Left lung (tissue), 10 donors: Measurements from ENCODE around the gene GABRA4. TPM values are rescaled to one million over a fixed set of nuclear protein-coding genes. Genes with fewer than 3 reads are reported as not detected.
A peak's percentile ranks its signal among the peaks of the same experiment; 100 is the strongest.

Experiments
- ATAC-seq: fragments of 200-7000 bp; cut with Tn5 transposase; one replicate; pipeline ENCODE4 v1.9.1; 2020; ENCODE audit warnings: moderate library complexity
- DNase-seq, 4 donors: peaks; one replicate each; pipeline ENCODE4 v3.0.0-alpha.2; 2013 to 2020
- H3K27ac ChIP-seq, 2 donors: fragments of 200-600 bp; sonication (generic) in 1 of 2; one replicate each; pipeline versions ENCODE4 v1.5.0 to v1.8.0; 2020 to 2021
- H3K27me3 ChIP-seq, 2 donors: fragments of 200-600 bp; sonication (generic) in 1 of 2; one replicate each; pipeline versions ENCODE4 v1.5.0 to v1.8.0; 2020 to 2021
- H3K36me3 ChIP-seq, 2 donors: fragments of 200-600 bp; sonication (generic) in 1 of 2; one replicate each; pipeline versions ENCODE4 v1.5.0 to v1.8.0; 2020 to 2021
- H3K4me1 ChIP-seq, 2 donors: fragments of 200-600 bp; one replicate each; pipeline ENCODE4 v1.8.0; 2021
- H3K4me3 ChIP-seq, 2 donors: fragments of 200-600 bp; sonication (generic) in 1 of 2; one replicate each; pipeline versions ENCODE4 v1.5.0 to v1.8.0; 2020 to 2021; ENCODE audit warnings: mild to moderate bottlenecking in 1 of 2
- H3K9me3 ChIP-seq, 2 donors: fragments of 200-600 bp; sonication (generic) in 1 of 2; one replicate each; pipeline versions ENCODE4 v1.5.0 to v1.8.0; 2020 to 2021
- CTCF ChIP-seq, 2 donors: fragments of 200-600 bp; sonication (generic) in 1 of 2; IDR thresholded peaks; one replicate each; pipeline versions ENCODE4 v1.5.0 to v1.8.0; 2021; ENCODE audit warnings: antibody characterized with exemption in 2 of 2
- intact Hi-C, 2 donors: fragments of 100-400 bp; cut with DNase I; formaldehyde crosslinking; loops; one replicate each; pipeline versions ENCODE4 v1.11.2 to v1.14.2; 2022
- polyA plus RNA-seq, 6 donors: library from polyadenylated mRNA; unstranded; fragments of 120-200 nt; gene quantifications; one replicate each; pipeline ENCODE4 v1.2.1, GENCODE V29; 2013; ENCODE audit not compliant: insufficient read length in 6 of 6
- total RNA-seq, 2 donors: library from RNA; stranded (reverse); fragmentation: NEBNext Ultra II Directional; extraction: Animal tissue kit (Norgen Biotek cat#: 25700); gene quantifications; one replicate each; pipeline ENCODE4 v1.2.1, GENCODE V29; 2021
- donor health status: DM: no; HTN: yes; CAD: no.
- donor health status: DM: no; HTN: no; CAD: no.

The GABRA4 gene
- total and polyA plus RNA-seq, 8 donors = 0.03 to 0.11 TPM; not detected in 6

GRCh38 chr4:46900082-46900481, 93.3 kb downstream of the GABRA4 start:
- ATAC-seq (no peak), DNase-seq (no peak)
- H3K4me1 ChIP-seq = no peaks in the 10 kb centered on the region
- H3K36me3 ChIP-seq = no peaks in the 10 kb centered on the region
- H3K4me3 ChIP-seq = no peak overlapping the region
- H3K27ac ChIP-seq = no peak overlapping the region
- H3K9me3 ChIP-seq = no peaks in the 10 kb centered on the region
- no peaks in the 10 kb centered on the region for H3K27me3 ChIP-seq
- no peak for TF ChIP-seq CTCF (IDR thresholded peaks at IDR 0.05)
- intact Hi-C loops = no loop called here

- ATAC-seq (no peak), DNase-seq (no peak)
- no peak overlapping the region for H3K27ac ChIP-seq
- no peaks in the 10 kb centered on the region for H3K4me1 ChIP-seq
- H3K9me3 ChIP-seq = no peaks in the 10 kb centered on the region
- H3K36me3 ChIP-seq = no peaks in the 10 kb centered on the region
- no peak for TF ChIP-seq CTCF (IDR thresholded peaks at IDR 0.05)
- H3K4me3 ChIP-seq = no peak overlapping the region
- intact Hi-C loops = no loop called here
- H3K27me3 ChIP-seq = no peaks in the 10 kb centered on the region
Observed at GRCh38 chr4:46894826-46895225, 98.6 kb downstream of the GABRA4 start.

- no peak for TF ChIP-seq CTCF (IDR thresholded peaks at IDR 0.05)
- peak in 2 of 4 donors; percentile 43 to 83 for DNase-seq
- Histone ChIP-seq H3K9me3 (no peaks in the 10 kb centered on the region), H3K27ac (no peak overlapping the region), H3K4me1 (no peaks in the 10 kb centered on the region), H3K36me3 (no peaks in the 10 kb centered on the region), H3K27me3 (no peaks in the 10 kb centered on the region), H3K4me3 (no peak overlapping the region)
- no peak for ATAC-seq
- intact Hi-C loops = no loop called here
Observed at GRCh38 chr4:46890056-46890455, 103.3 kb downstream of the GABRA4 start.

GRCh38 chr4:46889410-46889809, 104.0 kb downstream of the GABRA4 start:
- no peak for ATAC-seq
- H3K36me3 ChIP-seq = no peaks in the 10 kb centered on the region
- no peak for DNase-seq
- no peak overlapping the region for H3K27ac ChIP-seq
- H3K9me3 ChIP-seq = no peaks in the 10 kb centered on the region
- intact Hi-C loops = no loop called here
- H3K4me1 ChIP-seq = no peaks in the 10 kb centered on the region
- H3K27me3 ChIP-seq = no peaks in the 10 kb centered on the region
- no peak for TF ChIP-seq CTCF (IDR thresholded peaks at IDR 0.05)
- no peak overlapping the region for H3K4me3 ChIP-seq

GRCh38 chr4:46886711-46887110, 106.7 kb downstream of the GABRA4 start:
- DNase-seq = peak in 1 of 4 donors; percentile 13
- no peak for TF ChIP-seq CTCF (IDR thresholded peaks at IDR 0.05)
- Histone ChIP-seq H3K4me3 (no peak overlapping the region), H3K4me1 (no peaks in the 10 kb centered on the region), H3K9me3 (no peaks in the 10 kb centered on the region), H3K27me3 (no peaks in the 10 kb centered on the region), H3K27ac (no peak overlapping the region), H3K36me3 (no peaks in the 10 kb centered on the region)
- no peak for ATAC-seq
- intact Hi-C loops = no loop called here
